Peyer's patch (tissue), 4 donors: ENCODE results near the gene PCTP. TPM values are rescaled to one million over a fixed set of nuclear protein-coding genes. Genes with fewer than 3 reads are reported as not detected.

Experiments used
- DNase-seq, 3 donors: peaks; one replicate each; pipeline ENCODE4 v3.0.0-alpha.2; 2017 to 2019
- H3K27ac ChIP-seq, 4 donors: fragments of 200-600 bp; sonication (generic); one replicate each; pipeline ENCODE4 v1.5.1; 2016 to 2019
- H3K27me3 ChIP-seq, 2 donors: fragments of 200-600 bp; sonication (generic); one replicate each; pipeline ENCODE4 v1.5.1; 2019
- H3K36me3 ChIP-seq, 3 donors: fragments of 200-600 bp; sonication (generic); one replicate each; pipeline ENCODE4 v1.5.1; 2016 to 2019
- H3K4me1 ChIP-seq, 4 donors: fragments of 200-600 bp; sonication (generic); one replicate each; pipeline ENCODE4 v1.5.1; 2016 to 2019
- H3K4me3 ChIP-seq, 4 donors: fragments of 200-600 bp; sonication (generic); 1 replicate in 3 of 4; 2 replicates in 1 of 4; pipeline ENCODE4 v1.5.1; 2016 to 2019; ENCODE audit warnings: mild to moderate bottlenecking in 1 of 4
- H3K9me3 ChIP-seq, 4 donors: fragments of 200-600 bp; sonication (generic); one replicate each; pipeline ENCODE4 v1.5.1; 2016 to 2019; ENCODE audit warnings: mild to moderate bottlenecking in 1 of 4
- POLR2A ChIP-seq, 2 donors: fragments of 450-650 bp; IDR thresholded peaks; one replicate each; pipeline ENCODE4 v1.5.1; 2017; ENCODE audit warnings: antibody characterized with exemption in 2 of 2, mild to moderate bottlenecking in 2 of 2, moderate library complexity in 2 of 2
- total RNA-seq, 4 donors: library from RNA; depleted of rRNA; stranded (reverse); fragments of >200 nt; gene quantifications; one replicate each; pipeline ENCODE4 v1.1.0, GENCODE V29; 2016
- TF ChIP-seq, protein P1 (sequence below), 6 experiments: fragments of 450-650 bp in 4 of 6; fragments of 200-600 bp in 2 of 6; sonication (generic) in 1 of 6; IDR thresholded peaks; one replicate each; pipeline ENCODE4 v1.5.1; 2017 to 2019; ENCODE audit warnings: antibody characterized with exemption in 6 of 6, mild to moderate bottlenecking in 3 of 6, moderate library complexity in 1 of 6

Gene PCTP
- total RNA-seq, 4 donors from 2014 or later, result 16.0 to 35.5 (median 26.5) TPM

DNA sequence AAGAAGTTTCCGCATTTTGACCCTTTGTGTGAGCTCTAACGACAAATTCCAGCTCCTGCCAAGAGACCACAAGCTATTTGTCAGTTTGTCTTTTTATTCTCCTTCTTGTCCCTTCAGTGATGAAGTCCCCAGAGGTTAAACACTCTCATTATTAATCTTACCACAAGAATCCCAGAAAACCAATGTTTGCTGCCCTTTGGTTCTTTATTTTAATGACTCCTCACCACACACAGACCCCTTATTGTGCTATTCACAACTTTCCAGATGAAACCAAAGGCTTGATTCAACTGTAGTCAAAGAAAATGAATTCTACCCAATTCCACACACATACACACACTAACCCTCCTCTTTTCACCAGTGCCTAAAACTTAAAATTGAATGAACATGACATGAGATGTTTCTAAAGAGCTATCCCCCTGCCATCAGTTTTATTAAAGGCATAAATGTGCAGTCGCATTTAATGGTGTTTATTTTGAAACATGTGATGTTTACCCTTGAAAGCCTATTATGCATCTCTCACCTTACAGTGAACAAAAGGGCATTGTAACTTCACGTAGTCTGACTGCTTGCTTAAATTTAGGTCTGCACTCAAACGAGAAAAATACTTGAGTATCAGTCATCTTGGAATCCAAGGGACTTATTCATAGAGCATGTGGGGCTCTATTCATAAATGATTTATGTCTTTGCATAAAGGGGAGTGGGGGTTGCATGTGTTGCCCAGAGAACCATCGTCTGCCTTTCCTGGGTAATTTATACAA lies 44.1 kb downstream of the PCTP start:
- Histone ChIP-seq H3K4me1 (no peaks in the 10 kb centered on the region), H3K36me3 (no peaks in the 10 kb centered on the region), H3K27ac (no peak overlapping the region), H3K4me3 (no peak overlapping the region), H3K27me3 (no peaks in the 10 kb centered on the region), H3K9me3 (no peaks in the 10 kb centered on the region)
- TF ChIP-seq POLR2A (IDR thresholded peaks at IDR 0.05), result no peak
- TF ChIP-seq, protein P1, sequence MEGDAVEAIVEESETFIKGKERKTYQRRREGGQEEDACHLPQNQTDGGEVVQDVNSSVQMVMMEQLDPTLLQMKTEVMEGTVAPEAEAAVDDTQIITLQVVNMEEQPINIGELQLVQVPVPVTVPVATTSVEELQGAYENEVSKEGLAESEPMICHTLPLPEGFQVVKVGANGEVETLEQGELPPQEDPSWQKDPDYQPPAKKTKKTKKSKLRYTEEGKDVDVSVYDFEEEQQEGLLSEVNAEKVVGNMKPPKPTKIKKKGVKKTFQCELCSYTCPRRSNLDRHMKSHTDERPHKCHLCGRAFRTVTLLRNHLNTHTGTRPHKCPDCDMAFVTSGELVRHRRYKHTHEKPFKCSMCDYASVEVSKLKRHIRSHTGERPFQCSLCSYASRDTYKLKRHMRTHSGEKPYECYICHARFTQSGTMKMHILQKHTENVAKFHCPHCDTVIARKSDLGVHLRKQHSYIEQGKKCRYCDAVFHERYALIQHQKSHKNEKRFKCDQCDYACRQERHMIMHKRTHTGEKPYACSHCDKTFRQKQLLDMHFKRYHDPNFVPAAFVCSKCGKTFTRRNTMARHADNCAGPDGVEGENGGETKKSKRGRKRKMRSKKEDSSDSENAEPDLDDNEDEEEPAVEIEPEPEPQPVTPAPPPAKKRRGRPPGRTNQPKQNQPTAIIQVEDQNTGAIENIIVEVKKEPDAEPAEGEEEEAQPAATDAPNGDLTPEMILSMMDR (IDR thresholded peaks at IDR 0.05), result no peak
- DNase-seq, result no peak

DNA sequence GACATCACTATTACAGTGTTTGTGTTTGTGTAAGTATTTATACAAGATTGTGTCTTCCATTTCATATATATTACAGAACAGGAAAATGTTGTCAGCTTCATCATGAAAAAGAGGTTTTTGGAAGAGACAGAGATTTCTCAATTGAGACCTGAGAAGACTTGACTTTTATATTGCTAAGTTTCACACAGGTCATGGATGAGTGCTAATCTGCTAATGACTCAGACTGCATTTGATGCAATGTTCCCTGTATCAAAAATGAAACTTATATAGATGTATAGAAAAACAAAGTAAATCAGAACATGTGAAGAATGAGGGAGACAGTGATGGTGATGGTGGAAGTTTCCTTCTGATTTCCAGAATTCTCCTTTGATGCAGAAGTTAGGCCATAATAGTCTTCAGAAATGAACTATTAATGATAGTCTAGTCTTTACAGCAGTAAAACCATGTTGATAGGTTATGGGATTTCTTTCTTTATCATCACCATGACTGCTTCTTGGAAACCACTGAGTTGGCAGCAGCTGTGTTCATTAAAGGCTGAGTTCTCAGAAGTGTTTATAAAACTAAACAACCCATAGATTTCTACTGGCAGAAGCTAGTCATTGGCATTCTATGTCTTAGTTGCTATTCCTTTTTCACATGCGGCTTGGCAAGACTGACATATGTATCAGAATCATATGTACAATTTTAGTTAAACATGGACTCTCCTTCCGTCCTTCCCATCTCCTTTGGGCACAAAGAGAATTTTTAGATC lies 56.1 kb downstream of the PCTP start:
- TF ChIP-seq, protein P1 (IDR thresholded peaks at IDR 0.05), result no peak
- no peak for TF ChIP-seq POLR2A (IDR thresholded peaks at IDR 0.05)
- no peaks in the 10 kb centered on the region for H3K4me1 ChIP-seq
- no peaks in the 10 kb centered on the region for H3K9me3 ChIP-seq
- H3K4me3 ChIP-seq, result no peak overlapping the region
- no peak for DNase-seq
- H3K27me3 ChIP-seq, result no peaks in the 10 kb centered on the region
- no peak overlapping the region for H3K27ac ChIP-seq
- H3K36me3 ChIP-seq, result no peaks in the 10 kb centered on the region

DNA sequence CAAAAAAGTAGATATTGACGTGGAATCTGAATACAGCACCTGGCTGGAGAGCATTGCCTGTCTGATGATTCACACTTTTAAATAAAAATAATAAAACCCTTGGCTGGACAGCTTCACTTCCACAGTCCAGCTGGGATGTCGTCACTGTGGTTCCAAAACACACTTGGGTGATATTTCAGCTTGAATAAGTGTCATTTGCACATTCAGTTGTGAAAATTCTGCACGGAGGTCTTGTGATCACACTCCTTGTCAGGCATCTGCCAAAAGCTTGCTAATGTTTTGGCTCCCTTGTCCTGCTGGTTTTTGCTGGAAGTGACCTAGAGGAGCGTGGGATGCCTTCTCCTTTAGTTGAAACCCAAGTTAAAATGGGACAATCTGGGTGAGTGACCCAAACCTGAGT lies 60.7 kb downstream of the PCTP start:
- H3K9me3 ChIP-seq, result no peaks in the 10 kb centered on the region
- no peak overlapping the region for H3K27ac ChIP-seq
- TF ChIP-seq POLR2A (IDR thresholded peaks at IDR 0.05), result no peak
- TF ChIP-seq, protein P1 (IDR thresholded peaks at IDR 0.05), result no peak
- no peak for DNase-seq
- H3K27me3 ChIP-seq, result no peaks in the 10 kb centered on the region
- H3K4me3 ChIP-seq, result no peak overlapping the region
- H3K36me3 ChIP-seq, result no peaks in the 10 kb centered on the region
- H3K4me1 ChIP-seq, result no peaks in the 10 kb centered on the region

DNA sequence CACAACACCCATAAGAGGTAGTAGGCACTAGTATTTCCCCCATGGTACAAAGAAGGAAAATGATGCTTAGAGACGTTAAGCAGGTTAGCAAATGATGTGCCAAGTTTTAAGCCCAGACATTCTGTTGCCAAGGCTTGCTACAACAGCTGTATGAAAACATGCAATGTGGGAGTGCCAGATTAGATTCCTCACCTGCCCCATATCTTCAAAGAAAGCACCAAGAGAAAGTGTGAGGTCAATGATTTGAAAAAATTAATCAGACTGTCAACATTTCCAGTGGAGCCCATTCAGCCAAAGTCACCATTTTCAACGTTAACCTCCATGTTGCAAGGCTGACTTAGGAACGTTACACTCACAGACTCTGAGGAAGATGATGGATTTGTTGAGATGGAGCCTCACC lies 61.5 kb downstream of the PCTP start:
- Histone ChIP-seq H3K4me1 (no peaks in the 10 kb centered on the region), H3K36me3 (no peaks in the 10 kb centered on the region)

DNA sequence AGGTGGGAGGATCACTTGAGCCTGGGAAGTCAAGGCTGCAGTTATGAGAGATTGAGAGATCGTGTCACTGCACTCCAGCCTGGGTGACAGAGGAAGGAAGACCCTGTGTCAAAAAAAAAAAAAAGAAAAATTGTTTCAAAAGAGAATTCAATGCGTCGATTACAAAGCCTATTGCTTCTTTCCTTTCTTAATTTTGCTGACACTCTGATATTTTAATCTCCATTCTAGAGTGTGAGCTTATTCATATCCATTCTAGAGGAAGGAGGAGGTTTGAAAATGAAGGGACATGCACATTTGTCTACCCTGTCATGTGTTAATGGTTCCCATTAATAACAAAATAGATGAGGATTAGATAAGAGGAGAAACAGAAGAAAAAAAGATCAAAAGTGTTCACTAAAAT lies 63.1 kb downstream of the PCTP start:
- Histone ChIP-seq H3K9me3 (no peaks in the 10 kb centered on the region), H3K27ac (no peak overlapping the region), H3K4me1 (no peaks in the 10 kb centered on the region), H3K4me3 (no peak overlapping the region), H3K27me3 (no peaks in the 10 kb centered on the region), H3K36me3 (no peaks in the 10 kb centered on the region)
- no peak for TF ChIP-seq POLR2A (IDR thresholded peaks at IDR 0.05)
- TF ChIP-seq, protein P1 (IDR thresholded peaks at IDR 0.05), result no peak
- no peak for DNase-seq

More for the DNA sequence above, 61.5 kb downstream of the PCTP start:
- no peak overlapping the region for H3K4me3 ChIP-seq
- no peaks in the 10 kb centered on the region for H3K27me3 ChIP-seq
- H3K9me3 ChIP-seq, result no peaks in the 10 kb centered on the region
- TF ChIP-seq, protein P1 (IDR thresholded peaks at IDR 0.05), result no peak
- no peak for TF ChIP-seq POLR2A (IDR thresholded peaks at IDR 0.05)
- H3K27ac ChIP-seq, result no peak overlapping the region
- DNase-seq, result no peak
